Bone marrow (tissue), 2 donors: ENCODE measurements around the gene AKAP13.

Experiments used
- DNase-seq, 2 donors: peaks; one replicate each; lab custom pipeline; 2025; lab: John Stamatoyannopoulos, UW

The AKAP13 gene

GRCh38 chr15:85622221-85622831, 241.9 kb downstream of the AKAP13 start:
- DNase-seq, result no peak

- peak in 1 of 2 donors; percentile 86 for DNase-seq
Measured at GRCh38 chr15:85623315-85624049, 243.1 kb downstream of the AKAP13 start.

- peak in 1 of 2 donors; percentile 74 for DNase-seq
Measured at GRCh38 chr15:85624291-85624801, 243.9 kb downstream of the AKAP13 start.

DNA sequence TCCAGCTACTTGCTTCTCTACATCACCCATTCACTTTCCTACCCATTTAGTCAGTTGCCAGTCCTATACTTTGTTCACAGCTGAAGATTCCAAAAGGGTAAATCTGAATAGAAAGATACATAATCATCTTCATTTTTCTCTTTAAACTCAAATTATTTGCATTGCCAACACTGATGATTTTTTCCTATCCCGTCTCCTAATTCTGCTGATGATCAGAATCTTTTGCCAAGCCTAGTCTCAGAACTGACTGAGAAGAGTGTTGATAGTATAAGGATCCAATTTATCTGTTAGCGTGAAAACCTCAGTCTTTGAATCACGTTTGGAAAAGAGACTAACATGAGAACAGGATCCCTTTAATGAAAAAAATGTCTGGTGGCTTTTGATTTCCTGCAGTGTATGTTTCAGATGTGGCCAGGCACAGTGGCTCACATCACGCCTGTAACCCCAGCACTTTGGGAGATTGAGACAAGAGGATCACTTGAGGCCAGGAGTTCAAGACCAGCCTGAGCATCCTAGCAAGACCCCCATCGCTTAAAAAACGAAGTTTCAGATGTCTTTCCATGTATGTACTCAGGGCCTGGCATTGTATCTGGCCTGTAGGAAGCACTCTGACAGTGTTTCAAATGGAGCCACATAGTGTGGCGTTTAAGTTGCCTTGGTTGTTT, 244.9 kb downstream of the AKAP13 start:
- DNase-seq, result no peak

GRCh38 chr15:85625856-85626255, 245.5 kb downstream of the AKAP13 start:
- peak in 1 of 2 donors; percentile 45 for DNase-seq

- no peak for DNase-seq
Measured at GRCh38 chr15:85627213-85627935, 247.0 kb downstream of the AKAP13 start.

GRCh38 chr15:85630311-85630710, 249.9 kb downstream of the AKAP13 start:
- DNase-seq, result no peak

DNA sequence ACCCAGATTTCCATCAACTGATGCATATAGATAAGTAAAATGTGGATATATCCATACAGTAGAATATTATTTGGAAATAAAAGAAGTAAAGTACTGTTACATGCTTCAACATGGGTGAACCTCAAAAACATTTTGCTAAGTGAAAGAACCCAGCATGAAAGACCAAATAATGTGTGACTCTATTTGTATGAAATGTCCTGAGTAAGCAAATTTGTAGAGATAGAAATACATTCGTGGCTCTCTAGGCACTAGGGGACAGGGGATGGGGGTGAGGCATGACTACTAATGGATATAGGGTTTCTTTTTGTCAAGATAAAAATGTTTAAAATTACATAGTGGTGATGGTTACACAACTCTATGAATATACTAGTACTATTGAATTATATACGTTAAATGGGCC, 250.6 kb downstream of the AKAP13 start:
- no peak for DNase-seq

DNA sequence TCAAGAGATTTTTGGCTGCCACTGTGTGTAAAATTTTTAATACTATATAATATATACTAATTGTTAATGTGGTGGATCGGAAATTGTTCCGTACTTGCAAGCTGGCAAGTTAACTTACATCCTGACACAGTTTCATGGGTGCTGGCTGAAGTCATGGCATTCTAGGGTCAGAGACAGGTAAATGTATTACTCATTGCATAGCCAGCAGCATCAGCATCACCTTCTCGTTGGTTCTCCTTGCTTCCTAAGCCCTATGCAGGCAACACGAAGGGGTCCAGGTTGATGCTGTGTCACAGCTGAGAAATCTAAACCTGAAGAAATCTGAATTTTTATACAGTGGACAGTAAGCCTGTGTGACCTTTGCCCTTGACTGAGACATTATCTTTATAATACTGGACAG, 251.6 kb downstream of the AKAP13 start:
- no peak for DNase-seq

DNA sequence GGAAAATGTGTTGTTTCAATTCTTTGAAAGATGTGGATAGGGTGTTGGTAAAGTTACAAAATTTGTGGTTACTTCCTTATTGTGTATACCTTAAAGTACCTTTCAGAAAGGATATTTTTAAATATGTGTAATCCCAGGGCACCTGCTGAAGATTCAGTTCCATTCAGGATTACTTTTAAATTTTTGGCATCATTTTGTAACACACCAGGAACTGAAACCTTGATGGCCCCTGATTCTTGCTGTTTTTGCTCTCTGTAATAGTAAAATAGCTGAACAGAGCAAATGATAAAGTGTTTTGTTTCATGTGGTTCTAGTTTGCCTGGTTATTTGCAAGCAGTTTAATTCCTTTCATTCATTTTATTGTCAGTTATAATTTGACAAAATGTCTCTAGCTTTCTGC, 253.5 kb downstream of the AKAP13 start:
- DNase-seq, result no peak

GRCh38 chr15:85636351-85636750, 255.9 kb downstream of the AKAP13 start:
- no peak for DNase-seq

DNA sequence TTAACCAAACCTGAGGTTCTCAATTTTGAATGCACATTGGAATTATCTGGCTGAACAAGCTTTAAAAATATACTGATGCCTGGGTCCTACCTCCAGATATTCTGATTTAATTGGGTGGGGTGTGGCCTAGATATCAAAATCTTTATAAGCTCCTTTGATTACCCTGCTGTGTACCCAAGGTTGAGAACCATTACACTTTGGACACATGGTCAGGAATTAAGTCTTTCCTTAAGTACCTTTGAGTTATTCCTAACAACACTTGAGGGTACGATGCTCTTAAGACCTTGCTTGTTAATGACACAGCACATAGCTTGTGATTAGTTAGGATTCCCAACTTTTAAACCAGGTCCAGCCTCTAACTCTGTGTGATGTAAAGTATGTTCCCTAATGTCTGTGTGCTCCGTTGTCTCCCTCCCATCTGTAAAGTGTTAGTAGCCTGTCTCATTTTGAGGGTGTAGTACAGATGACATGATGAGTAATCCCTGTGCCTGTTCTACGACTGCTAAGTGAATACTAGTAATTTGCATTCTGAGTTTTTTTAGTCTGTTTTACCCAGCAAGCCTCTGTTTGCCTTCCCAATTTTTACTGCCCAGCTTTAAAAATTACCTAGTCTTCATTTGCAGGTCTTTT, 259.5 kb downstream of the AKAP13 start:
- peak in 1 of 2 donors; percentile 13 for DNase-seq

DNA sequence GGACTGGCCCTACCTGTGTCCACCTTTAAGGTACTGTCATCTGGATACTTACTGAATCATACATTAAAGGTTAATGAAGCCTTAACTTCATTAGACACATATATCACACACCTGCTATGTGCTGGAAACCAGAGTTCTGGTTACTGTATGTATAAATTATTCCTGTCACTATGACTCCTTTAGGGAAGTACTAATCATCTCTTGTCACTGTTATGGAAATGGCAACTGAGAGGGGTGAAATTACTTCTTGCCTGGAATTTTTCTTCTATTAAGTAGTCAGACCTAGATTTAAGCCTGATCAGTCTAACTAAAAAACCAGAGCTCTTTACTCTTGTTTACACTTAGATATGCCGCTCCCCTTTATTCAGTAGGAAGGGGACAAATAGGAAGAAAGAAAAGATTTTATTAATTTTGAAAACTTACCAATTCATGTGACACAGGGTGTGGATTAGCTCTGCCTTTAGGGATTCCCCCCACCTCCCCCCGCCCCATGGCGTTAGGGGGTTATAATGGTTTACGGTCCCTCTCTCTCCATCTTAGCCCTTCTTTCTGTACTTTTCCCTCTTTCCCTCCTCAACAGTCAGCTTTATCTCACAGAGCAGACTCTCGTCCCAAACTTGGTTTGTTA, 261.8 kb downstream of the AKAP13 start:
- no peak for DNase-seq

DNA sequence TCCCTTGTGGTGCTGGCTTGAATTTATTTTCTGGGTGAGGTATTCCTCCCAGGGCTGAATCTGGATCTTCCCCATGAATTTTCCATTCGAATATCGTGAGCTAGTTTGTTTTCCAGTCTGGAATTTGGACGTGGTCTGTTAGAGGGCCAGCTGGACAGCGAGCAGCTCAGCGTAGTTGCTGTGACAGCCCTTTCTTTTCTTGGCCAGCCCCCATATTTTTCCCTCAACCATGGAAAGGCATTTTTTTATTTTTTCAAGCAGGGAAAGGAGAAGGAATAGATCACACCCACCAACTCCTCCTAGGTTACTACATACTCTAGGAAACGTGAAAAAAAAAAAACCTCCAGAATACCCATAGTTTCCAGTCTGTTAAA, 262.3 kb downstream of the AKAP13 start:
- DNase-seq, result no peak

DNA sequence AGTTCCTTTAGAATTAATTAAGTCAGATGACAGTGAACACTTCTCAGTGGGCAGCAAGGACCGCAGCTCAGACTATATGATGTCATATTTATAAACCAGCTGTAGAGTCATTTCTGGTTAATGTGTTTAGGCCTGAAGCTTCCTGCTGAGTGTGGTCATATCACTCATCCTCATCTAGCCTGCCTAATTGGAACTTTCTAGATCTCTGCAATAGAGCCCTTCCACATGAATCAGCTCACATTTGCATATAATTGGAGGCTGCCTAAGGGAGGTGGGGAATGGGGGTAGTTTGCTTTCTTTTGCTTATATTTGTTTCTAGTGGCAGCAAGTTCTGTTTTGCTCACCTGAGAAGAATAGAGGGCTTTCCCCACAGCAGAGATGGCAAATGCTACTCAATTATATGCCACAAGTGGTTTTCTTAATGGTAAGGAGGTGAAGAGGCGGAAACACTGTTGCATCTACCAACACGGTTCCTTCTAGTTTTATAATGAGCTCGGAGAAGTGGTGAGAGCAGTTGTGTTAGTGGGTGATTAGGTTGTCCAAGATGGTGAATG, 266.2 kb downstream of the AKAP13 start:
- DNase-seq, result peak in 1 of 2 donors; percentile 80

- DNase-seq, result peak in 1 of 2 donors; percentile 32
Measured at GRCh38 chr15:85649372-85649771, 269.0 kb downstream of the AKAP13 start.

DNA sequence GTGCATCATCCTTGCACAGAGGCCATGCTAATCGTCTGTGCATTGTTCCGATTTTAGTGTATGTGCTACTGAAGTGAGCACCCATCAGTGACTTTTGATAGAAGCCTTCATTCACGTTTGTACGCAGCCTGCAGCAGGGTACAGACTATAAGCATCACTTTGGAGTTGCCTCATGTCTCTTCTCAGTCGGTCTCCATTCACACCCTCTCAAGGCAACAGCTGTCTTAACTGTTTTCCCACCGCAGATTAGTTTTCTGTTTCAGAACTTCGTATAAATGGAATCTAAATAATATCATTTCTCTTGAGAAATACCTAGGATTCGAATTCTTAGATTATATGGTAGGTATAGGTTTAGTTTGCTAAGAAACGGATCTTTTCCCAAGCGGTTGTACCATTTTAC, 271.1 kb downstream of the AKAP13 start:
- DNase-seq, result no peak

- no peak for DNase-seq
Measured at GRCh38 chr15:85652457-85652856, 272.1 kb downstream of the AKAP13 start.

DNA sequence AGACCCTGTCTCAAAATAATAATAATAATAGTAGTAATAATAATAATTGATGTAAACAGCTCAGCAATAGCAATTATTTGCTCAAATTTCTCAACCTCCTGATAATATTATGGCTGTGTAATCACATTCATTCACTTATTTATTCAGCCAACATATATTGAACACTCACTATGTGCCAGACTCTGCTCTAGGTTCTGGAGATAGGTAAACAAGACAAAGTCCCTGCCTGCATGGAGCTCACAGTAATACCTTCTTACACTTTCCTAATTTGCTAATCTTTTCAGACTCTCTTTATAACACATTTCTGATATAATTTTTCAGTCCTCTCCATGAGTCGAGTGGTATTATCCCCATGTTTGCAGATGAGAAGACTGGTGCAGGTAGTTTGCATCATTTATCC, 276.7 kb downstream of the AKAP13 start:
- no peak for DNase-seq

- no peak for DNase-seq
Measured at GRCh38 chr15:85658816-85659215, 278.4 kb downstream of the AKAP13 start.

DNA sequence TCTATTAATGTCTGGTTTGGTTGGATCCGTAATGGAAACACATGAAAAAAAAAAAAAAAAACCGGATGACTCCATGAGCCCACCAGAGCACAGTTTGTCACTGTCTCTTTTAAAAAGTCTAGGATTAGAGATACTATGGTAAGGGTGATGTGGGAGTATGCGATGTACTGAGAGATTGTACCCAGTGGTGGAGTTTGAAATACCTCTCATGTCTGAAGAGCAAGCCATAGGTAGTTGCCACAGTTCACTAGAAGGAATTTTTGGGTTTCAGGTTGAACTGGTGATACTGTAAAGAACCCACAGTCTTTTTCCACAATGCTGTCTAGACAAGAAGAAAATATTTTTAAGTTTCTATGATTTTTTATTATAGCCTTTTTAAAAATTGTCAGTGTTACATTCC, 281.5 kb downstream of the AKAP13 start:
- no peak for DNase-seq
